H9 (cell line): ENCODE measurements around the gene NTRK2. TPM values are rescaled to one million over a fixed set of nuclear protein-coding genes. Genes with fewer than 3 reads are reported as not detected.

Experiments used
- DNase-seq: peaks from one replicate; pipeline ENCODE4 v3.0.0-alpha.2; 2017
- H2AFZ ChIP-seq: one replicate; pipeline ENCODE4 v1.6.1; 2013; ENCODE audit warnings: mild to moderate bottlenecking, low read length, control low read depth, moderate library complexity
- H2AK5ac ChIP-seq: 2 replicates; pipeline ENCODE4 v1.6.1; 2013; ENCODE audit warnings: low read length, control low read depth, mixed read lengths; ENCODE audit not compliant: insufficient read length
- H2BK120ac ChIP-seq: one replicate; pipeline ENCODE4 v1.6.1; 2013; ENCODE audit warnings: low read depth, mild to moderate bottlenecking, low read length, control low read depth, inconsistent platforms; ENCODE audit not compliant: poor library complexity, severe bottlenecking
- H2BK12ac ChIP-seq: 2 replicates; pipeline ENCODE4 v1.6.1; 2013; ENCODE audit warnings: low read length, control low read depth, mixed read lengths, low read depth; ENCODE audit not compliant: insufficient read length
- H2BK15ac ChIP-seq: 2 replicates; pipeline ENCODE4 v1.6.1; 2013; ENCODE audit warnings: low read depth, low read length, control low read depth
- H2BK20ac ChIP-seq: one replicate; pipeline ENCODE4 v1.6.1; 2013; ENCODE audit warnings: low read depth, mild to moderate bottlenecking, low read length, control low read depth, inconsistent platforms; ENCODE audit not compliant: poor library complexity, severe bottlenecking
- H2BK5ac ChIP-seq: 2 replicates; pipeline ENCODE4 v1.6.1; 2013; ENCODE audit warnings: low read length, control low read depth, mixed read lengths; ENCODE audit not compliant: insufficient read length
- H3K14ac ChIP-seq: 2 replicates; pipeline ENCODE4 v1.6.1; 2013; ENCODE audit warnings: low read length, control low read depth; ENCODE audit not compliant: insufficient read depth
- H3K18ac ChIP-seq: 2 replicates; pipeline ENCODE4 v1.6.1; 2013; ENCODE audit warnings: low read depth, mild to moderate bottlenecking, mixed read lengths, low read length, control low read depth; ENCODE audit not compliant: insufficient read length
- H3K23ac ChIP-seq: 2 replicates; pipeline ENCODE4 v1.6.1; 2013; ENCODE audit warnings: low read length, control low read depth, mixed read lengths, low read depth; ENCODE audit not compliant: insufficient read length
- H3K23me2 ChIP-seq: 2 replicates; pipeline ENCODE4 v1.6.1; 2013; ENCODE audit warnings: low read depth, mild to moderate bottlenecking, mixed read lengths, low read length, control low read depth; ENCODE audit not compliant: insufficient read length, poor library complexity, severe bottlenecking
- H3K27ac ChIP-seq: 2 replicates; pipeline ENCODE4 v1.5.1; 2013; ENCODE audit warnings: low read length, control low read depth, mixed read lengths, low read depth; ENCODE audit not compliant: insufficient read length
- H3K27me3 ChIP-seq: 2 replicates; pipeline ENCODE4 v1.6.1; 2013; ENCODE audit warnings: low read length, control low read depth, inconsistent platforms; ENCODE audit not compliant: insufficient read depth
- H3K4ac ChIP-seq: 2 replicates; pipeline ENCODE4 v1.6.1; 2013; ENCODE audit warnings: low read depth, mild to moderate bottlenecking, control low read depth, inconsistent platforms, low read length, moderate library complexity
- H3K4me1 ChIP-seq: 2 replicates; pipeline ENCODE4 v1.6.1; 2013; ENCODE audit warnings: low read length, control low read depth, inconsistent platforms; ENCODE audit not compliant: insufficient read depth
- H3K4me2 ChIP-seq: 2 replicates; pipeline ENCODE4 v1.6.1; 2013; ENCODE audit warnings: low read length, control low read depth, mixed read lengths; ENCODE audit not compliant: insufficient read length, insufficient read depth
- H3K56ac ChIP-seq: 2 replicates; pipeline ENCODE4 v1.6.1; 2013; ENCODE audit warnings: low read depth, mild to moderate bottlenecking, mixed read lengths, low read length, control low read depth; ENCODE audit not compliant: insufficient read length
- H3K79me1 ChIP-seq: 2 replicates; pipeline ENCODE4 v1.6.1; 2013; ENCODE audit warnings: low read depth, mild to moderate bottlenecking, moderate library complexity, low read length, control low read depth, inconsistent platforms; ENCODE audit not compliant: insufficient read depth, poor library complexity, severe bottlenecking
- H3K79me2 ChIP-seq: 2 replicates; pipeline ENCODE4 v1.6.1; 2013; ENCODE audit warnings: low read length, control low read depth, inconsistent platforms; ENCODE audit not compliant: insufficient read depth
- H3K9ac ChIP-seq: 2 replicates; pipeline ENCODE4 v1.6.1; 2013; ENCODE audit warnings: low read length, control low read depth, mixed read lengths; ENCODE audit not compliant: insufficient read length; ENCODE audit errors: extremely low read depth
- H3K9me3 ChIP-seq: one replicate; pipeline ENCODE4 v1.6.1; 2013; ENCODE audit warnings: low read depth, low read length, inconsistent platforms; ENCODE audit not compliant: control insufficient read depth
- H3T11ph ChIP-seq: one replicate; pipeline ENCODE4 v1.6.1; 2013; ENCODE audit warnings: mild to moderate bottlenecking, low read length, control low read depth, inconsistent platforms
- H4K20me1 ChIP-seq: one replicate; pipeline ENCODE4 v1.6.1; 2013; ENCODE audit not compliant: control insufficient read depth, insufficient read length, insufficient read depth
- H4K5ac ChIP-seq: 2 replicates; pipeline ENCODE4 v1.6.1; 2013; ENCODE audit warnings: low read depth, mild to moderate bottlenecking, mixed read lengths, low read length, control low read depth; ENCODE audit not compliant: insufficient read length
- H4K8ac ChIP-seq: replicated peaks from 2 replicates; pipeline ENCODE4 v1.6.1; 2013; ENCODE audit warnings: low read length, control low read depth, mixed read lengths, low read depth; ENCODE audit not compliant: insufficient read length
- H4K91ac ChIP-seq: 2 replicates; pipeline ENCODE4 v1.6.1; 2013; ENCODE audit warnings: low read depth, mild to moderate bottlenecking, moderate library complexity, mixed read lengths, low read length, control low read depth; ENCODE audit not compliant: insufficient read length
- H3K27ac Mint-ChIP-seq, 3 experiments: 2 replicates in 2 of 3; 3 replicates in 1 of 3; pipeline ENCODE4 v1.8.0; 2020 to 2021; ENCODE audit warnings: mixed read lengths in 3 of 3, mild to moderate bottlenecking in 1 of 3, moderate library complexity in 1 of 3
- H3K27me3 Mint-ChIP-seq: 2 replicates; pipeline ENCODE4 v1.8.0; 2021; ENCODE audit warnings: low read depth, mild to moderate bottlenecking, moderate library complexity, mixed read lengths
- H3K36me3 Mint-ChIP-seq, 3 experiments: 2 replicates in 2 of 3; 3 replicates in 1 of 3; pipeline ENCODE4 v1.8.0; 2020 to 2021; ENCODE audit warnings: low read depth in 3 of 3, mixed read lengths in 3 of 3; ENCODE audit not compliant: insufficient read depth in 1 of 3
- H3K4me1 Mint-ChIP-seq, 2 experiments: 2 replicates each; pipeline ENCODE4 v1.8.0; 2020; ENCODE audit warnings: mixed read lengths in 2 of 2
- H3K4me3 Mint-ChIP-seq, 2 experiments: 2 replicates in 1 of 2; 3 replicates in 1 of 2; pipeline ENCODE4 v1.8.0; 2020 to 2021; ENCODE audit warnings: mild to moderate bottlenecking in 2 of 2, mixed read lengths in 2 of 2, moderate library complexity in 1 of 2
- H3K9me3 Mint-ChIP-seq, 2 experiments: 2 replicates in 1 of 2; 3 replicates in 1 of 2; pipeline ENCODE4 v1.8.0; 2020; ENCODE audit warnings: mild to moderate bottlenecking in 2 of 2, mixed read lengths in 2 of 2, moderate library complexity in 1 of 2
- CTCF ChIP-seq: fragments of 200-600 bp; sonication (generic); conservative IDR thresholded peaks from 3 replicates; pipeline ENCODE4 v1.8.0; 2021; ENCODE audit warnings: antibody characterized with exemption, mild to moderate bottlenecking
- WGBS: extraction: QIAGEN DNeasy Blood & Tissue Kit; methylation state at CpG from one replicate; pipeline ENCODE4 v1.1.7; 2013; ENCODE audit warnings: missing lambda C conversion rate, low lambda C conversion rate, mixed read lengths; ENCODE audit not compliant: insufficient read length; ENCODE audit errors: extremely low coverage; 5-methylcytosine and 5-hydroxymethylcytosine counted together
- total RNA-seq: library from RNA; stranded (reverse); gene quantifications from 2 replicates; pipeline ENCODE4 v1.2.1, GENCODE V29; 2021

NTRK2 gene
- total RNA-seq, 1 experiment from 2014 or later, result 0.02 TPM

- H4K20me1 ChIP-seq, result no peaks in the 10 kb centered on the region
- H2BK15ac ChIP-seq, result no peak overlapping the region
- no peak overlapping the region for H3K9ac ChIP-seq
- no peak overlapping the region for H2BK5ac ChIP-seq
- H3K27me3 ChIP-seq, result no peaks in the 10 kb centered on the region
- H4K91ac ChIP-seq, result no peak overlapping the region
- H3K27ac Mint-ChIP-seq, result no peak overlapping the region
- H3K27me3 Mint-ChIP-seq, result no peaks in the 10 kb centered on the region; the same call in 1 of the 2 replicates
- no peak overlapping the region for H3K4ac ChIP-seq
- no peak overlapping the region for H3K23ac ChIP-seq
- no peak overlapping the region for H3T11ph ChIP-seq
- H3K4me3 Mint-ChIP-seq, result no peak overlapping the region
- H4K5ac ChIP-seq, result no peak overlapping the region
- no CpG with 5 or more reads among the region's 3 CpGs for WGBS
- H3K36me3 Mint-ChIP-seq, result no peaks in the 10 kb centered on the region
- no peaks in the 10 kb centered on the region; a peak in 1 of 4 replicates for H3K4me1 Mint-ChIP-seq
- H3K14ac ChIP-seq, result no peak overlapping the region
- no peak overlapping the region for H2AFZ ChIP-seq
- TF ChIP-seq CTCF, result no peak
- no peaks in the 10 kb centered on the region for H3K4me1 ChIP-seq
- H2BK120ac ChIP-seq, result no peak overlapping the region
- no peaks in the 10 kb centered on the region; a peak in 1 of 5 replicates for H3K9me3 Mint-ChIP-seq
- H3K18ac ChIP-seq, result no peak overlapping the region
- no peak overlapping the region for H3K27ac ChIP-seq
- no peaks in the 10 kb centered on the region for H3K23me2 ChIP-seq
- H3K56ac ChIP-seq, result no peak overlapping the region
- no peak overlapping the region for H4K8ac ChIP-seq
- no peak overlapping the region for H2BK20ac ChIP-seq
- no peaks in the 10 kb centered on the region for H3K79me2 ChIP-seq
- no peak overlapping the region for H2BK12ac ChIP-seq
- H2AK5ac ChIP-seq, result no peak overlapping the region
- H3K4me2 ChIP-seq, result no peak overlapping the region
- no peak for DNase-seq
- H3K9me3 ChIP-seq, result no peaks in the 10 kb centered on the region
- no peaks in the 10 kb centered on the region for H3K79me1 ChIP-seq
Measured at GRCh38 chr9:85042981-85043647, 373.6 kb downstream of the NTRK2 start.
